HG02938 (cell line): Measurements from ENCODE around the gene RETREG3.
"Not testable (repeated sequence)": the region's sequence is repeated elsewhere in the genome, so short reads cannot be mapped to it uniquely, and the experiment has no call there.

Experiments
- ATAC-seq: cut with Tn5 transposase; IDR thresholded peaks from one replicate; pipeline ENCODE4 v1.9.1; 2021; ENCODE audit warnings: mild to moderate bottlenecking, moderate library complexity; ENCODE audit not compliant: unreplicated experiment

Gene RETREG3, protein sequence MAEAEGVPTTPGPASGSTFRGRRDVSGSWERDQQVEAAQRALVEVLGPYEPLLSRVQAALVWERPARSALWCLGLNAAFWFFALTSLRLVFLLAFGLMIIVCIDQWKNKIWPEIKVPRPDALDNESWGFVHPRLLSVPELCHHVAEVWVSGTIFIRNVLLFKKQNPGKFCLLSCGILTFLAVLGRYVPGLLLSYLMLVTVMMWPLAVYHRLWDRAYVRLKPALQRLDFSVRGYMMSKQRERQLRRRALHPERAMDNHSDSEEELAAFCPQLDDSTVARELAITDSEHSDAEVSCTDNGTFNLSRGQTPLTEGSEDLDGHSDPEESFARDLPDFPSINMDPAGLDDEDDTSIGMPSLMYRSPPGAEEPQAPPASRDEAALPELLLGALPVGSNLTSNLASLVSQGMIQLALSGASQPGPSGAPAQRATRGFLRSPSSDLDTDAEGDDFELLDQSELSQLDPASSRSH

GRCh38 chr17:42609182-42609813 lies at the start of gene RETREG3, which contains the start of gene TUBG1:
Gene RETREG3 (minus strand): TSS chr17:42609374. CDS start chr17:42609324, 50 bp downstream.
Gene TUBG1 (plus strand): TSS chr17:42609683. CDS start chr17:42609738, 55 bp downstream.
- peak; percentile 85 for ATAC-seq

DNA sequence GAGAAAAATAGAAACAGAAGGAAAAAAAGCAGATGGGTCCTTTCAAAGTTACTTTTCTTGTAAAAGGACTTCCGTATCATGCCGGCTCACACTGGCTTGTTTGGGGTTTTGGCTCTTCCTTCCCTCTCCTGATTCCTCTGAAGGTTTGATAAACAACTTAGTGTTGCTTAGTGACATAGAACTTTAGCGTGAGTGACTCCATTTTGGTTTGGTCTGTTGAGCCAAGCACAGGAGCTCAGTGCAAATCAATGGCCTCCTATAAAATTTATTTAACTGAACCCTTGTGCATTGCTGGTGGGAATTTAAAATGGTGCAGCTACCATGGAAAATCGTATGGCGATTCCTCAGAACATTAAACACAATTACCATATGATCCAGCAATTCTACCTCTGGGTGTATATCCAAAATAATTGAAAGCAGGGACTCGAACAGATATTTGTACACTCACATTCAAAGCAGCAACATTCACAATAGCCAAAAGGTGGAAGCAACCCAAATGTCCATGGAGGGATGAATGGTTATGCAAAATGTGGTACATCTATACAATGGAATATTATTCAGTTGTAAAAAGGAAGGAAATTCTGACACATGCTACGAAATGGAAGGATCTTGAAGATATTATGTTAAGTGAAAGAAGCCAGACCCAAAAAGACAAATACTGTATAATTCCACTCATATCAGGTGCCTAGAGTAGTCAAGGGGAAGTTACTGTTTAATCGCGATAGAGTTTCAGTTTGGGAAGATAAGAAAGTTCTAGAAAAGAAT lies 48.8 kb upstream of the RETREG3 start:
- no peak for ATAC-seq

- no peak for ATAC-seq
These were observed 46.4 kb upstream of the RETREG3 start for GRCh38 chr17:42655528-42655927.

DNA sequence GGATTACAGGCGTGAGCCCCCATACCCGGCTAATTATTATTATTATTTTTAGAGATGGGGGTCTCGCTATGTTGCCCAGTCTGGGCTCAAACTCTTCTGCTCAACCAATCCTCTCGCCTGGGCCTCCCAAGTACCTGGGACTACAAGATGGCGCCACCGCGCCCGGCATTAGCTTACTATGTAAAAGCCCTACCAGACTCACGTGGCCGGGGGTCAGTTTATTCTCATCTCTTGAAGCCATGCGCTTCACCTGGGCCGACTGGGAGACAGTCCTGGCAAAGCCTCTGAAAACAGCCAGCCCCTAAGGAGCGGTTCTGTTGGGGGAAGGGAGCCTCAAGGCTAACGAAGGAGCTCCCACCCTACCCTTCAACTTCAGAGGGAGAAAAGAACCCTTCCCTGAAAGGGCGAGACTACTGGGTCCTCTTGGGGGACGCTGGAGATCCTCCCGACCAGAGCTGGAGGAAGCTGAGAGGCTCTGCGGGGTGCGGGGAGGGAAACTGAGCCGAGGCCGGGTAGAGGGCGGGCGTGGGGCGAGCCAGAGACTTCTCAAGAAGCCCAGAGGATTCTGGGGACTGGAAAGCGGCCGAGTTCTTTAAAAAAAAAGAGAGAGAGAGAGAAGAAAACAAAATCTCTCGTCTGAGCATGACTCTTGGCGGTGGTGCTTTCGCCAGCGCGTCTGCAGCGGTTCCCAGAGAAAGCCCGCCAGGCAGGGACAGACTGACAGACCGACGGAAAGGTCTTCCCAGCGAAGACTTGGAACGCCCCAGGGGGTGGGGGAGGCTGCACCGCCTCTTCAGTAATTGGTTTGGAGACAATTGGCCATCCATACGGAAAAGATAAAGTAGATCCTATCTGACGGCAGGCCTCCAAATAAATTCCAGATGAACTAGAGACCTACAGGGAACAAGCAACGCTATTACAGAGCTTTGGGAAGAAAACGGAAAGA lies 44.3 kb upstream of the RETREG3 start:
- no peak for ATAC-seq

DNA sequence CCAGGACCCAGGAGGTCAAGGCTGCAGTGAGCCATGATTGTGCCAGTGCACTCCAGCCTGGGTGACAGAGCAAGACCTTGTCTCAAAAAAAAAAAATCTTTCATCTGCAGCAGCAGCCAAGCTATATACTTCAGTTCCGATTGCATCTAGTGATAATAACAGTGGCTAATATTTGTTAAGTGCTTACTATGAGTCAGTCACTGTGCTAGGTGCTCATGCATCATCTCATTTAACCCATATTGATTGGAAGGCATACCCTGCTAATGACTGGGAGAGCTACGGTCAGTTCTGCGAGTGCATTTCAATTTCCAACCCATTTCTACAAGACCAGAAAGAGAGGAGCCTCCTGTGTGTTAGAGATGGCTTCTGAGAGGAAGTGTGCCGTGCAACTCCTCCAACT lies 42.2 kb upstream of the RETREG3 start:
- no peak for ATAC-seq

- ATAC-seq: no peak
These were observed 38.6 kb upstream of the RETREG3 start for GRCh38 chr17:42647778-42648177.

DNA sequence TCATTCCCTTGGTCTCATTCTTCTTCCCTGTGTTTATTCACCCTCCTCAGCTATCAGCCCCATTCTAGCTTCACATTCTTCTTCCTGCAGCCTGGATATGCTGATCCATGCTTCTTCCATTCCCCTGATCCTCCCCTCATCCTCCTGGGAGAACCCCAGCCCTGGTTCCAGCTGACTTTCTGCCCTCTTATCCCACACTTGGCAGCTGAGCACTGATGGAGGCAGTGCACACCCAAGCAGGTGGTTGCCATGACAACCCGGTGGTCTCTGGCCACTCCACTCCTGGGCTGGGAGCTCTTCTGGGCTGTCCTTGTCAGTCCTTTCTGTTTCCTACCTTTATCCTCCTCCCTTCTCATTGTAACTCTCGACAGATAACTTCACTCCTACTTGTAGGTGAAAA lies 33.2 kb upstream of the RETREG3 start:
- ATAC-seq: no peak

GRCh38 chr17:42640121-42640520 lies 30.9 kb upstream of the RETREG3 start:
- ATAC-seq: no peak

- no peak for ATAC-seq
These were observed 30.4 kb upstream of the RETREG3 start for GRCh38 chr17:42639525-42640113.

DNA sequence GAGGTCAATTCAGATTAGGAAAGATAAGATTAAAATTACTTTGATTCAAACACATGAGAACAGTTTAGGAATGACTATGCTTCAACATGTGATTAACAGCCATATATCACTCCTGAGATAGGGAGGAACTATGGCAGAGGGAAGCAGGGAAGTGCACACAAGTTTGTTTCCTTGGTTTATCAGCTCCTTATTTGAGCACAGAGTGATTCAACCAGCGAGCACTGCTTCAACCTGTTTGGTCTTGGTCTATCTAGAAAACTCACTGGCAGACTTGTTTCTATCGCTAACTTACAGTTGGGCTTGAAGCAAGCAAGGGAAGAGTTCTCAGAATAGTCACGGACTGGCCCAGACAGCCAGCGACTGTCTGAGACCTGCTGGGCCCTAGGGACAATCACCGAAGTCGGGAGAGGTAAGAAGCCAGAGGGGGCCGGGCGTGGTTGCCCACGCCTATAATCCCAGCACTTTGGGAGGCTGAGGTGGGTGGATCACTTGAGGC lies 23.8 kb upstream of the RETREG3 start:
- ATAC-seq: no peak

DNA sequence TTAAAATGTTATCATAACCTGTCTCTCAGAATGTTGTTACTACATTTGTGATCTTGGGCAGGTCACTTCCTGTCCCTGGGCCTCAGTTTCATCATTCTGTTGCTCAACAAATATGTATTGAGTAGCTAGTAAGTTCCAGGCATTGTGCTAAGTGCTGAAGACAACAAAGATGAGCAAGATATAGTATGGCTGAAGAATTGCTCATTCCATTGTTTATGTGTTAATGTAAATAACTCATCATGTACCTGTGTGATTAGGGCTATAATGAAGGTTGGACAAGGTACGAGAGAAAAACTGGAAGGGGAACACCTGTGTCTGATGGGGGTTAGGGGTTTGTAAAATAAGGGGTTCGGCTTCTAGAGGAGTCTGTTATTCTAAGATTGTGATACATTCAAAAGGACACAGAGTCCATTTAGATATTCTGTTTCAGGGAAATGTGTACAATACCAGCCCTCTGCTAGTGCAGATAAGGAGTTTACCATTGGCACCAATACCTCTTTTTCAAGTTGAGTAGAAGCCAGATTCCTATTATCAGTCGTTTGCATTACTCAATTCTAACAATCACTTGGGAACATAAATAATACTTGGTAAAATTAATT lies 20.3 kb upstream of the RETREG3 start:
- no peak for ATAC-seq

DNA sequence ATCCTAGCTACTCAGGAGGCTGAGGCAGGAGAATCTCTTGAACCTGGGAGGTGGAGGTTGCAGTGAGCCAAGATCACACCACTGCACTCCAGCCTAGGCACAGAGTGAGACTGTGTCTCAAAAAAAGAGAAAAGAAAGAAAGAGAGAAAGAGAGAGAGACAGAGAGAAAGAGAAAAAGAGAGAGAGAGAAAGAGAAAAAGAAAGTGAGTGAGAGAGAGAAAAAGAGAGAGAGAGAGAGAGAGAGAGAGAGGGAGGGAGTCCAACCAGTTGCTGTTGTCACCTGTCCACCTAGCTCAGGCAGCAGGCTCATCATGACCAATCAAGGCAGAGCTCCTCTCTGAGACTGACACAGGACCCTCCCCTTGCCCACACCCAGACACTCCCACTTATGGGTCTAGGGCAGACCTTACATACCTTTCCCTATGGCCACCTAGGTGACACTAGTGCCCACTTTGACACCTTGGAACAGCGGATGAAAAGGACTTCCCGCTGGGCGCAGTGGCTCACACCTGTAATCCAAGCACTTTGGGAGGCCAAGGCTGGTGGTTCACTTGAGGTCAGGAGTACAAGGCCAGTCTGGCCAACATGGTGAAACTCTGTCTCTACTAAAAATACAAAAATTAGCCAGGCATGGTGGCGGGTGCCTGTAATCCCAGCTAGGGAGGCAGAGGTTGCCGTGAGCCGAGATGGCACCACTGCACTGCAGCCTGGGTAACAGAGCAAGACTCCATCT lies 18.0 kb upstream of the RETREG3 start:
- not testable (repeated sequence) for ATAC-seq

DNA sequence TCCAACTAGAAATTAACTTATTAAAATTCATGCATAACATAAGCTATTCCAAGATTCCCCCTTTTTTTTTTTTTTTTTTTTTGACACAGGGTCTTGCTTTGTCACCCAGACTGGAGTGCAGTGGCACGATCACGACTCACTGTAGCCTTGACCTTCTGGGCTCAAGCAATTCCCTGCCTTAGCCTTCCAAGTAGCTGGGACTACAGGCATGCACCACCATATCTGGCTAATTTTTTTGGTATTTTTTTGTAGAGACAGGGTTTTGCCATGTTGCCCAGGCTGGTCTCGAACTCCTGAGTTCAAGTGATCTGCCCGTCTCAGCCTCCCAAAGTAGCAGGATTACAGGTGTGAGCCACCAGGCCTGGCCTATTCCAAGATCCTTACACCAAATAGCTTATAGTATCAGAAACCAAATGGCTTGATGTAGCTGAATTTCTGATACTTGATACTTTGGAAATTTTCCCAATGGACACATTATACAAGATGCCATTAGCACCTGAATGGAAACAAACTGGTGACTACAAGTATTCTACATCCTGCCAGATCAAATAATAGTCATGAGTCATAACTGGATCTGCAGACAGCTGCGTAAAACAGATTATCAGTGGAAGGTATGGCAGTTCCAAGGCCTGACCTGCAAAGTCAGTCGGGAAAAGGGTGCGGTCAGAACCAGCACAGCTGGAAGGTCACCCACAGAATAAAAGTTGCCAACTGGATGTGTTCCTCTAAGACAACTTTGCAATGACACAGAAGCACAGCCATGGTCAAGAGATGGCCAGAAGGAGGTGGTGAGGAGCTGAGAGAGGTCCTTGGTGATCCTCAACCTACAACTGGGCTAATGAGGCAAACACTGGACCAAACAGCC lies 14.8 kb upstream of the RETREG3 start:
- ATAC-seq: no peak

- ATAC-seq: no peak
These were observed 14.1 kb upstream of the RETREG3 start for GRCh38 chr17:42623271-42623670.

GRCh38 chr17:42621987-42622386 lies 12.8 kb upstream of the RETREG3 start:
- ATAC-seq: not testable (repeated sequence)

DNA sequence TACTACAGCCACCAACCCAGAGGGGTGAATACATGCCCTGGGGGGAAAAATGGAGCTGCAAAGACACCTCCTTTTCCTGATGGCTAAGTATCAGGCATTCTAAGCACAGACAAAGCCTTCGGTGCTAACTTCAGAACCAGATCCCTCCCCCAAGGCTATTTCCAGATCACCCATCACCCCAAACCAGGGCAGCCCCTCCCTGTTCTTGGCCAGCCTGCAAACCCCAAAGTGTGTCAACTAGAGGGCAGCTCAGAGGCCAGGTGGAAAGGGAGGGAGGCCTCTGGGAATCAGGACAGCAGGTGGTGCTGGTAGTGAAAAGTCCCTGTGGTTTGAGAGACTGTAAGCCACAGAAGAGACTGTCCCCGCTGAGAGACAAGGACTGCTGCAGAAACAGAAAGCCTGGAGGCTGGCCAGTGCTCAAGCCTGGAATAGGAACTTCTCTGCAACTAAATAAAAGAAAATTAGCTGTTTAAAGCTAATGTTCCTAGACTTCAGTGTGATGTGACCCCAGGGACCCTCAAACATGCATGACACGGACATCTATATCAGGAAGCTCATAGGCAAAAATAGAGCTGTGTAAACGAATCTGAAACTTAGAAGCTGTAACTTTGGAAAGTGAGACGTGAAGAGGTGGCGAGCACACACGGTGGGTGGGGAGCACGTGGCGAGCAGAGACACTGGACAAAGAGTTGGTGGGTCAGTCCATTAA lies 9.4 kb upstream of the RETREG3 start:
- peak; percentile 55 for ATAC-seq

GRCh38 chr17:42617956-42618431 lies 8.8 kb upstream of the RETREG3 start:
- no peak for ATAC-seq
